ENCODE results near the gene OR5AU1. TPM values are rescaled to one million over a fixed set of nuclear protein-coding genes. Genes with fewer than 3 reads are reported as not detected.

The OR5AU1 gene
- total RNA-seq, 1 experiment from 2014 or later: not detected

- H2AFZ ChIP-seq (ENCODE audit: low read length): no peak overlapping the region
- Mint-ChIP-seq H3K36me3 (ENCODE audit: insufficient read depth in 1 of 3, low read depth in 3 of 3) (no peaks in the 10 kb centered on the region), H3K4me1 (peaks cover 6% of the 10 kb centered on the region in 2 experiments), H3K27ac (no peak overlapping the region), H3K27me3 (ENCODE audit: low read depth) (no peaks in the 10 kb centered on the region), H3K4me3 (no peak overlapping the region), H3K9me3 (no peaks in the 10 kb centered on the region)
- H2BK20ac ChIP-seq (ENCODE audit: low read depth, low read length, poor library complexity, severe bottlenecking): no peak overlapping the region
- no peak overlapping the region for H2BK120ac ChIP-seq (ENCODE audit: low read depth, low read length, poor library complexity, severe bottlenecking)
- no peaks in the 10 kb centered on the region for H3K27me3 ChIP-seq (ENCODE audit: insufficient read depth, low read length)
- H2BK12ac ChIP-seq (ENCODE audit: insufficient read length, low read depth, low read length): no peak overlapping the region
- no peak overlapping the region for H4K91ac ChIP-seq (ENCODE audit: insufficient read length, low read depth, low read length)
- no peaks in the 10 kb centered on the region for H3K4me1 ChIP-seq (ENCODE audit: insufficient read depth, low read length)
- no peak overlapping the region for H2BK15ac ChIP-seq (ENCODE audit: low read depth, low read length)
- H3K79me1 ChIP-seq (ENCODE audit: insufficient read depth, low read depth, low read length, poor library complexity, severe bottlenecking): no peaks in the 10 kb centered on the region
- H3T11ph ChIP-seq (ENCODE audit: low read length): no peak overlapping the region
- no CpG with 5 or more reads among the region's 3 CpGs for WGBS (ENCODE audit: extremely low coverage, insufficient read length, low lambda C conversion rate)
- H3K27ac ChIP-seq (ENCODE audit: insufficient read length, low read depth, low read length): no peak overlapping the region
- TF ChIP-seq, protein P1, sequence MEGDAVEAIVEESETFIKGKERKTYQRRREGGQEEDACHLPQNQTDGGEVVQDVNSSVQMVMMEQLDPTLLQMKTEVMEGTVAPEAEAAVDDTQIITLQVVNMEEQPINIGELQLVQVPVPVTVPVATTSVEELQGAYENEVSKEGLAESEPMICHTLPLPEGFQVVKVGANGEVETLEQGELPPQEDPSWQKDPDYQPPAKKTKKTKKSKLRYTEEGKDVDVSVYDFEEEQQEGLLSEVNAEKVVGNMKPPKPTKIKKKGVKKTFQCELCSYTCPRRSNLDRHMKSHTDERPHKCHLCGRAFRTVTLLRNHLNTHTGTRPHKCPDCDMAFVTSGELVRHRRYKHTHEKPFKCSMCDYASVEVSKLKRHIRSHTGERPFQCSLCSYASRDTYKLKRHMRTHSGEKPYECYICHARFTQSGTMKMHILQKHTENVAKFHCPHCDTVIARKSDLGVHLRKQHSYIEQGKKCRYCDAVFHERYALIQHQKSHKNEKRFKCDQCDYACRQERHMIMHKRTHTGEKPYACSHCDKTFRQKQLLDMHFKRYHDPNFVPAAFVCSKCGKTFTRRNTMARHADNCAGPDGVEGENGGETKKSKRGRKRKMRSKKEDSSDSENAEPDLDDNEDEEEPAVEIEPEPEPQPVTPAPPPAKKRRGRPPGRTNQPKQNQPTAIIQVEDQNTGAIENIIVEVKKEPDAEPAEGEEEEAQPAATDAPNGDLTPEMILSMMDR (conservative IDR thresholded peaks at IDR 0.05): no peak
- H3K18ac ChIP-seq (ENCODE audit: insufficient read length, low read depth, low read length): no peak overlapping the region
- H3K4me2 ChIP-seq (ENCODE audit: insufficient read depth, insufficient read length, low read length): no peak overlapping the region
- no peaks in the 10 kb centered on the region for H3K23me2 ChIP-seq (ENCODE audit: insufficient read length, low read depth, low read length, poor library complexity, severe bottlenecking)
- no peak for DNase-seq
- no peak overlapping the region for H3K9ac ChIP-seq (ENCODE audit: extremely low read depth, insufficient read length, low read length)
- no peak overlapping the region for H3K14ac ChIP-seq (ENCODE audit: insufficient read depth, low read length)
- H2AK5ac ChIP-seq (ENCODE audit: insufficient read length, low read length): no peak overlapping the region
- H4K8ac ChIP-seq (replicated peaks; ENCODE audit: insufficient read length, low read depth, low read length): no peak overlapping the region
- H4K5ac ChIP-seq (ENCODE audit: insufficient read length, low read depth, low read length): no peak overlapping the region
- H3K23ac ChIP-seq (ENCODE audit: insufficient read length, low read depth, low read length): no peak overlapping the region
- H3K56ac ChIP-seq (ENCODE audit: insufficient read length, low read depth, low read length): no peak overlapping the region
- no peaks in the 10 kb centered on the region for H4K20me1 ChIP-seq (ENCODE audit: control insufficient read depth, insufficient read depth, insufficient read length)
- no peaks in the 10 kb centered on the region for H3K9me3 ChIP-seq (ENCODE audit: control insufficient read depth, low read depth, low read length)
- no peaks in the 10 kb centered on the region for H3K79me2 ChIP-seq (ENCODE audit: insufficient read depth, low read length)
- H3K4ac ChIP-seq (ENCODE audit: low read depth, low read length): no peak overlapping the region
- no peak overlapping the region for H2BK5ac ChIP-seq (ENCODE audit: insufficient read length, low read length)
These were observed 36.9 kb downstream of the OR5AU1 start for GRCh38 chr14:21118933-21119332.

All from H9 (cell line).